NCI-H1417 (cell line): Measurements from ENCODE around the gene DPF1.

ENCODE experiments used
- DNase-seq, 3 experiments: peaks; one replicate each; lab custom pipeline; 2025; lab: John Stamatoyannopoulos, UW

Gene DPF1

GRCh38 chr19:38163419-38164290, 60.4 kb downstream of the DPF1 start:
- no peak for DNase-seq

GRCh38 chr19:38162632-38163031, 61.4 kb downstream of the DPF1 start:
- no peak for DNase-seq

GRCh38 chr19:38162094-38162493, 61.9 kb downstream of the DPF1 start:
- DNase-seq = no peak
